Panc1 (cell line): ENCODE data around the gene SNX24. TPM values are rescaled to one million over a fixed set of nuclear protein-coding genes. Genes with fewer than 3 reads are reported as not detected.

Source experiments
- ATAC-seq: fragments of 200-7000 bp; cut with Tn5 transposase; 2 replicates; pipeline ENCODE4 v1.9.1; 2020; ENCODE audit warnings: mild to moderate bottlenecking, moderate library complexity
- BruUV-seq: library from RNA; stranded (reverse); fragments of 400-500 nt; replicated peaks from 2 replicates; lab custom pipeline; 2021; lab: Mats Ljungman, UMichigan
- CTCF ChIA-PET: fragments of 300-600 bp; sonication (Branson Sonifier 250); formaldehyde crosslinking; loops from one replicate; lab custom pipeline; 2022; ENCODE audit warnings: antibody characterized with exemption; lab: Charles Lee
- POLR2A ChIA-PET: fragments of 300-600 bp; sonication (Branson Sonifier 250); formaldehyde crosslinking; loops from one replicate; lab custom pipeline; 2022; ENCODE audit warnings: antibody characterized with exemption; lab: Charles Lee
- DNase-seq: peaks from one replicate; pipeline ENCODE4 v3.0.0-alpha.2; 2010; ENCODE audit warnings: low read depth, low spot score
- H3K27ac ChIP-seq: 2 replicates; pipeline ENCODE4 v1.5.1; 2011; ENCODE audit warnings: mild to moderate bottlenecking, low read length, inconsistent platforms
- H3K27me3 ChIP-seq: fragments of 200-500 bp; sonication (Bioruptor generic); 2 replicates; pipeline ENCODE4 v1.6.0; 2014; ENCODE audit warnings: low read length, inconsistent platforms; ENCODE audit not compliant: control insufficient read depth, insufficient read depth
- H3K36me3 ChIP-seq: fragments of 200-500 bp; sonication (Bioruptor generic); 2 replicates; pipeline ENCODE4 v1.5.1; 2014; ENCODE audit warnings: inconsistent platforms, mild to moderate bottlenecking, low read length, moderate library complexity; ENCODE audit not compliant: control insufficient read depth, insufficient read depth
- H3K4me1 ChIP-seq: 2 replicates; pipeline ENCODE4 v1.5.1; 2011; ENCODE audit warnings: inconsistent platforms, mild to moderate bottlenecking, low read length, moderate library complexity; ENCODE audit not compliant: control insufficient read depth, insufficient read depth
- H3K4me3 ChIP-seq, 2 experiments: 2 replicates each; pipeline ENCODE4 v1.5.1; 2011 to 2012; ENCODE audit warnings: low read depth in 2 of 2, low read length in 2 of 2, mild to moderate bottlenecking in 2 of 2, inconsistent platforms in 1 of 2, moderate library complexity in 1 of 2
- H3K9me3 ChIP-seq: fragments of 200-500 bp; sonication (Bioruptor generic); 2 replicates; pipeline ENCODE4 v1.5.1; 2014; ENCODE audit warnings: low read depth, mild to moderate bottlenecking, inconsistent platforms, low read length, moderate library complexity; ENCODE audit not compliant: control insufficient read depth, insufficient read depth
- POLR2AphosphoS5 ChIP-seq: IDR thresholded peaks from 2 replicates; pipeline ENCODE4 v1.6.1; 2012; ENCODE audit warnings: mild to moderate bottlenecking, low read depth, low read length, moderate library complexity
- SIN3A ChIP-seq: IDR thresholded peaks from 2 replicates; pipeline ENCODE4 v1.6.1; 2012; ENCODE audit warnings: low read depth, mild to moderate bottlenecking, low read length, moderate library complexity, borderline replicate concordance; ENCODE audit not compliant: insufficient read depth
- TCF7L2 ChIP-seq: IDR thresholded peaks from 2 replicates; pipeline ENCODE4 v1.6.1; 2011; ENCODE audit warnings: mild to moderate bottlenecking, low read depth, low read length, inconsistent platforms
- in situ Hi-C: cut with HindIII; loops from 2 replicates; pipeline ENCODE4 v1.10.0; 2016; ENCODE audit warnings: low sequenced_read_pairs, low pct_unique_long_range_greater_than_20kb
- intact Hi-C: fragments of 100-400 bp; cut with micrococcal nuclease; formaldehyde crosslinking; loops from one replicate; pipeline ENCODE4 v1.10.0; 2022; ENCODE audit not compliant: unreplicated experiment
- total RNA-seq: library from RNA; stranded (reverse); gene quantifications from one replicate; pipeline ENCODE4 v1.2.1, GENCODE V29; 2021; ENCODE audit not compliant: unreplicated experiment
- TF ChIP-seq, protein P1 (sequence below): fragments of 450-650 bp; IDR thresholded peaks from 2 replicates; pipeline ENCODE4 v1.5.1; 2017; ENCODE audit warnings: mild to moderate bottlenecking
- TF ChIP-seq, protein P2 (sequence below), 2 experiments: IDR thresholded peaks; 2 replicates each; pipeline ENCODE4 v1.6.1; 2011 to 2012; ENCODE audit warnings: low read depth in 2 of 2, control low read depth in 1 of 2, low read length in 1 of 2, mild to moderate bottlenecking in 1 of 2, moderate library complexity in 1 of 2; ENCODE audit not compliant: insufficient read depth in 1 of 2

SNX24 gene
- total RNA-seq, 1 experiment from 2014 or later = 32.8 TPM

DNA sequence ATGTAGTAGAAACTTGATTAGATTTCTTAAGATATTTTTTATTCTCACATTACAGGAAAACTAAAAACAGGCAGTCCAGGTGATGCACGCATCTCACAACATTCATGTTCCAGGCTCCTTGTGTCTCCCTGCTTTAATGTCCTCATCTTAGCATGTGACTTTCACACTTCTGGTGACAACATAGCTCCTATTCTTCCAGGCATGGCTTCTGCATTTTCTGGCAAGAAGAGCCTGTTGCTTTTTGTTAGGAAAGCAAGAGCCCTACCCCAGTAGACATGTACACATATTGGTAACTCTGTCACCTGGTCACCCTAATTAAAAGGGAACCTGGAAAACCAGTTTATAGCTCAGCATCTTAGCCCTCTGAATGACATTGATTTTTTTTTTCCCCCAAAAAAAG lies 98.6 kb downstream of the SNX24 start:
- intact Hi-C loops (no loop called here), in situ Hi-C loops (no loop called here)
- Histone ChIP-seq H3K27ac (no peak overlapping the region), H3K27me3 (no peaks in the 10 kb centered on the region), H3K4me1 (no peaks in the 10 kb centered on the region), H3K36me3 (no peaks in the 10 kb centered on the region; the same call in 1 of the 2 replicates), H3K4me3 (no peak overlapping the region), H3K9me3 (no peaks in the 10 kb centered on the region)
- no TSS peak for BruUV-seq
- ChIA-PET CTCF (no interaction called here), POLR2A (no interaction called here)
- DNase-seq = no peak
- ATAC-seq = no peak
- no peak for TF ChIP-seq TCF7L2
- TF ChIP-seq, protein P1, sequence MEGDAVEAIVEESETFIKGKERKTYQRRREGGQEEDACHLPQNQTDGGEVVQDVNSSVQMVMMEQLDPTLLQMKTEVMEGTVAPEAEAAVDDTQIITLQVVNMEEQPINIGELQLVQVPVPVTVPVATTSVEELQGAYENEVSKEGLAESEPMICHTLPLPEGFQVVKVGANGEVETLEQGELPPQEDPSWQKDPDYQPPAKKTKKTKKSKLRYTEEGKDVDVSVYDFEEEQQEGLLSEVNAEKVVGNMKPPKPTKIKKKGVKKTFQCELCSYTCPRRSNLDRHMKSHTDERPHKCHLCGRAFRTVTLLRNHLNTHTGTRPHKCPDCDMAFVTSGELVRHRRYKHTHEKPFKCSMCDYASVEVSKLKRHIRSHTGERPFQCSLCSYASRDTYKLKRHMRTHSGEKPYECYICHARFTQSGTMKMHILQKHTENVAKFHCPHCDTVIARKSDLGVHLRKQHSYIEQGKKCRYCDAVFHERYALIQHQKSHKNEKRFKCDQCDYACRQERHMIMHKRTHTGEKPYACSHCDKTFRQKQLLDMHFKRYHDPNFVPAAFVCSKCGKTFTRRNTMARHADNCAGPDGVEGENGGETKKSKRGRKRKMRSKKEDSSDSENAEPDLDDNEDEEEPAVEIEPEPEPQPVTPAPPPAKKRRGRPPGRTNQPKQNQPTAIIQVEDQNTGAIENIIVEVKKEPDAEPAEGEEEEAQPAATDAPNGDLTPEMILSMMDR = no peak
- TF ChIP-seq, protein P2, sequence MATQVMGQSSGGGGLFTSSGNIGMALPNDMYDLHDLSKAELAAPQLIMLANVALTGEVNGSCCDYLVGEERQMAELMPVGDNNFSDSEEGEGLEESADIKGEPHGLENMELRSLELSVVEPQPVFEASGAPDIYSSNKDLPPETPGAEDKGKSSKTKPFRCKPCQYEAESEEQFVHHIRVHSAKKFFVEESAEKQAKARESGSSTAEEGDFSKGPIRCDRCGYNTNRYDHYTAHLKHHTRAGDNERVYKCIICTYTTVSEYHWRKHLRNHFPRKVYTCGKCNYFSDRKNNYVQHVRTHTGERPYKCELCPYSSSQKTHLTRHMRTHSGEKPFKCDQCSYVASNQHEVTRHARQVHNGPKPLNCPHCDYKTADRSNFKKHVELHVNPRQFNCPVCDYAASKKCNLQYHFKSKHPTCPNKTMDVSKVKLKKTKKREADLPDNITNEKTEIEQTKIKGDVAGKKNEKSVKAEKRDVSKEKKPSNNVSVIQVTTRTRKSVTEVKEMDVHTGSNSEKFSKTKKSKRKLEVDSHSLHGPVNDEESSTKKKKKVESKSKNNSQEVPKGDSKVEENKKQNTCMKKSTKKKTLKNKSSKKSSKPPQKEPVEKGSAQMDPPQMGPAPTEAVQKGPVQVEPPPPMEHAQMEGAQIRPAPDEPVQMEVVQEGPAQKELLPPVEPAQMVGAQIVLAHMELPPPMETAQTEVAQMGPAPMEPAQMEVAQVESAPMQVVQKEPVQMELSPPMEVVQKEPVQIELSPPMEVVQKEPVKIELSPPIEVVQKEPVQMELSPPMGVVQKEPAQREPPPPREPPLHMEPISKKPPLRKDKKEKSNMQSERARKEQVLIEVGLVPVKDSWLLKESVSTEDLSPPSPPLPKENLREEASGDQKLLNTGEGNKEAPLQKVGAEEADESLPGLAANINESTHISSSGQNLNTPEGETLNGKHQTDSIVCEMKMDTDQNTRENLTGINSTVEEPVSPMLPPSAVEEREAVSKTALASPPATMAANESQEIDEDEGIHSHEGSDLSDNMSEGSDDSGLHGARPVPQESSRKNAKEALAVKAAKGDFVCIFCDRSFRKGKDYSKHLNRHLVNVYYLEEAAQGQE (IDR thresholded peaks at IDR 0.05; ENCODE audit: insufficient read depth in 1 of 2, low read depth in 2 of 2, low read length in 1 of 2) = no peak
- no peak for TF ChIP-seq SIN3A
- TF ChIP-seq POLR2AphosphoS5 = no peak

DNA sequence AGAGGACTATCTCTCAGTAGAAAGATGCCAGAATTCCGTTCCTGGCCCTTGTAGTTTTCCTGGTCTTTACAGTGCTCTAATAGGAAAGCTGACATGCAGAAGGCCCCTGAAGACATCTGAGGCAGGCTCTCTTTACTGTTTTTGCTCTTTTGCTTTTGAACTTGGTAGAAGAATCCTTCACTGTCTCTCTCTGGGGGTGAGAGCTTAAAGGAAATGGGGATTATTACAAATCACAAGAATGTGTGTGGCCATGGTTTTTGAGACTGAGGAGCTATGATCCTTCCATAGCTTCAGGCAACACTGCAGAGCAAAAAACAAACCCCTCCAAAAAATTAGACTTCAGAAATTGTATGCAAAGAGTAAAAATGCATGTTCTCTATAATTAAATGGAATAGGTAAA lies 102.0 kb downstream of the SNX24 start:
- intact Hi-C loops = no loop called here
- no peak overlapping the region for H3K27ac ChIP-seq
- no peaks in the 10 kb centered on the region for H3K4me1 ChIP-seq
- H3K36me3 ChIP-seq = no peaks in the 10 kb centered on the region; the same call in 1 of the 2 replicates
- no peaks in the 10 kb centered on the region for H3K9me3 ChIP-seq
- ATAC-seq (no peak), DNase-seq (no peak)
- POLR2A ChIA-PET = no interaction called here
- no TSS peak for BruUV-seq
- H3K27me3 ChIP-seq = no peaks in the 10 kb centered on the region
- CTCF ChIA-PET = no interaction called here
- TF ChIP-seq POLR2AphosphoS5 (no peak), TCF7L2 (no peak), SIN3A (no peak)
- TF ChIP-seq, protein P1 = no peak
- TF ChIP-seq, protein P2 (IDR thresholded peaks at IDR 0.05; ENCODE audit: insufficient read depth in 1 of 2, low read depth in 2 of 2, low read length in 1 of 2) = no peak
- no peak overlapping the region for H3K4me3 ChIP-seq
- in situ Hi-C loops = no loop called here
